ENCODE results near the gene OR8B12.
"Not testable (repeated sequence)": the region's sequence is repeated elsewhere in the genome, so short reads cannot be mapped to it uniquely, and the experiment has no call there.

DNA sequence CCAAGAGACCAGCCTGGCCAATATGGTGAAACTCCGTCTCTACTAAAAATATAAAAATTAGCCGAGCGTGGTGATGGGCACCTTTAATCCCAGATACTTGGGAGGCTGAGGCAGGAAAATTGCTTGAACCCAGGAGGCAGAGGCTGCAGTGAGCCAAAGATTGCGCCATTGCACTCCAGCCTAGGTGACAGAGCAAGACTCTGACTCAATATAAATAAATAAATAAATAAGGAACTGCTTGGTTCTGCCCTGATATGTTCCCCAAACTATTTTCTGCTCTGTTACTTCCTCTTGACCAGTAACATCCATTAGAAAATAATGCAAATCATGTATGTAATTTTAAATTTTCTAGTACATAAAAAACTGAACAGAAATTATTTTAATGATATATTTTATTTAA is 28.8 kb downstream of the OR8B12 start:
- TF ChIP-seq RAD21 (conservative IDR thresholded peaks at IDR 0.05 in 1 of 2, IDR thresholded peaks at IDR 0.05 in 1 of 2); POLR2A (IDR thresholded peaks at IDR 0.05; ENCODE audit: low read length); CHD2 (IDR thresholded peaks at IDR 0.05; ENCODE audit: low read length, partially characterized antibody); EP300 (IDR thresholded peaks at IDR 0.05); JUNB (IDR thresholded peaks at IDR 0.05); MAZ (IDR thresholded peaks at IDR 0.05; ENCODE audit: borderline replicate concordance, low read depth, low read length); BHLHE40 (IDR thresholded peaks at IDR 0.05; ENCODE audit: low read depth, low read length); EHMT2 (IDR thresholded peaks at IDR 0.05; ENCODE audit: low read depth); CEBPB (IDR thresholded peaks at IDR 0.05): not testable (repeated sequence)
- TF ChIP-seq, protein P1, sequence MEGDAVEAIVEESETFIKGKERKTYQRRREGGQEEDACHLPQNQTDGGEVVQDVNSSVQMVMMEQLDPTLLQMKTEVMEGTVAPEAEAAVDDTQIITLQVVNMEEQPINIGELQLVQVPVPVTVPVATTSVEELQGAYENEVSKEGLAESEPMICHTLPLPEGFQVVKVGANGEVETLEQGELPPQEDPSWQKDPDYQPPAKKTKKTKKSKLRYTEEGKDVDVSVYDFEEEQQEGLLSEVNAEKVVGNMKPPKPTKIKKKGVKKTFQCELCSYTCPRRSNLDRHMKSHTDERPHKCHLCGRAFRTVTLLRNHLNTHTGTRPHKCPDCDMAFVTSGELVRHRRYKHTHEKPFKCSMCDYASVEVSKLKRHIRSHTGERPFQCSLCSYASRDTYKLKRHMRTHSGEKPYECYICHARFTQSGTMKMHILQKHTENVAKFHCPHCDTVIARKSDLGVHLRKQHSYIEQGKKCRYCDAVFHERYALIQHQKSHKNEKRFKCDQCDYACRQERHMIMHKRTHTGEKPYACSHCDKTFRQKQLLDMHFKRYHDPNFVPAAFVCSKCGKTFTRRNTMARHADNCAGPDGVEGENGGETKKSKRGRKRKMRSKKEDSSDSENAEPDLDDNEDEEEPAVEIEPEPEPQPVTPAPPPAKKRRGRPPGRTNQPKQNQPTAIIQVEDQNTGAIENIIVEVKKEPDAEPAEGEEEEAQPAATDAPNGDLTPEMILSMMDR (IDR thresholded peaks at IDR 0.05): not testable (repeated sequence)
- TF ChIP-seq, protein P2, sequence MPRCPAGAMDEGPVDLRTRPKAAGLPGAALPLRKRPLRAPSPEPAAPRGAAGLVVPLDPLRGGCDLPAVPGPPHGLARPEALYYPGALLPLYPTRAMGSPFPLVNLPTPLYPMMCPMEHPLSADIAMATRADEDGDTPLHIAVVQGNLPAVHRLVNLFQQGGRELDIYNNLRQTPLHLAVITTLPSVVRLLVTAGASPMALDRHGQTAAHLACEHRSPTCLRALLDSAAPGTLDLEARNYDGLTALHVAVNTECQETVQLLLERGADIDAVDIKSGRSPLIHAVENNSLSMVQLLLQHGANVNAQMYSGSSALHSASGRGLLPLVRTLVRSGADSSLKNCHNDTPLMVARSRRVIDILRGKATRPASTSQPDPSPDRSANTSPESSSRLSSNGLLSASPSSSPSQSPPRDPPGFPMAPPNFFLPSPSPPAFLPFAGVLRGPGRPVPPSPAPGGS (IDR thresholded peaks at IDR 0.05): not testable (repeated sequence)
- TF ChIP-seq, protein P3, sequence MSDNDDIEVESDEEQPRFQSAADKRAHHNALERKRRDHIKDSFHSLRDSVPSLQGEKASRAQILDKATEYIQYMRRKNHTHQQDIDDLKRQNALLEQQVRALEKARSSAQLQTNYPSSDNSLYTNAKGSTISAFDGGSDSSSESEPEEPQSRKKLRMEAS (IDR thresholded peaks at IDR 0.05): not testable (repeated sequence)
- TF ChIP-seq, protein P4, sequence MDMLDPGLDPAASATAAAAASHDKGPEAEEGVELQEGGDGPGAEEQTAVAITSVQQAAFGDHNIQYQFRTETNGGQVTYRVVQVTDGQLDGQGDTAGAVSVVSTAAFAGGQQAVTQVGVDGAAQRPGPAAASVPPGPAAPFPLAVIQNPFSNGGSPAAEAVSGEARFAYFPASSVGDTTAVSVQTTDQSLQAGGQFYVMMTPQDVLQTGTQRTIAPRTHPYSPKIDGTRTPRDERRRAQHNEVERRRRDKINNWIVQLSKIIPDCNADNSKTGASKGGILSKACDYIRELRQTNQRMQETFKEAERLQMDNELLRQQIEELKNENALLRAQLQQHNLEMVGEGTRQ (IDR thresholded peaks at IDR 0.05): not testable (repeated sequence)

Measured in A549 (cell line).